ENCODE data around the gene ARHGAP28.

Gene ARHGAP28

GRCh38 chr18:6714010-6714409, 15.5 kb upstream of the ARHGAP28 start:
- TF ChIP-seq PAX5 (IDR thresholded peaks at IDR 0.05; ENCODE audit: insufficient read depth, low read length, severe bottlenecking) (no peak), POLR2A (IDR thresholded peaks at IDR 0.05; ENCODE audit: low read depth, low read length) (no peak), POU2F2 (IDR thresholded peaks at IDR 0.05; ENCODE audit: low read depth, low read length) (no peak), TAF1 (IDR thresholded peaks at IDR 0.05; ENCODE audit: low read depth, low read length) (no peak), POLR2AphosphoS5 (IDR thresholded peaks at IDR 0.05; ENCODE audit: low read depth, low read length) (no peak), SPI1 (IDR thresholded peaks at IDR 0.05; ENCODE audit: low read depth, low read length) (no peak)
- DNase-seq (ENCODE audit: insufficient read length, low spot score) = no peak
- no peak for FAIRE-seq

- DNase-seq (ENCODE audit: insufficient read length, low spot score) (no peak), FAIRE-seq (no peak)
- no peak for TF ChIP-seq POLR2AphosphoS5 (IDR thresholded peaks at IDR 0.05; ENCODE audit: low read depth, low read length)
- no peak for TF ChIP-seq POLR2A (IDR thresholded peaks at IDR 0.05; ENCODE audit: low read depth, low read length)
- no peak for TF ChIP-seq PAX5 (IDR thresholded peaks at IDR 0.05; ENCODE audit: insufficient read depth, low read length, severe bottlenecking)
- TF ChIP-seq POU2F2 (IDR thresholded peaks at IDR 0.05; ENCODE audit: low read depth, low read length) = no peak
- TF ChIP-seq SPI1 (IDR thresholded peaks at IDR 0.05; ENCODE audit: low read depth, low read length) = no peak
Observed at GRCh38 chr18:6718267-6718666, 11.2 kb upstream of the ARHGAP28 start.

- DNase-seq (ENCODE audit: insufficient read length, low spot score) (no peak), FAIRE-seq (no peak)
- no peak for TF ChIP-seq PAX5 (IDR thresholded peaks at IDR 0.05; ENCODE audit: insufficient read depth, low read length, severe bottlenecking)
Observed at GRCh38 chr18:6719098-6719846, 10.2 kb upstream of the ARHGAP28 start.

- DNase-seq (ENCODE audit: insufficient read length, low spot score) (no peak), FAIRE-seq (no peak)
- TF ChIP-seq PAX5 (IDR thresholded peaks at IDR 0.05; ENCODE audit: insufficient read depth, low read length, severe bottlenecking) = no peak
- no peak for TF ChIP-seq SPI1 (IDR thresholded peaks at IDR 0.05; ENCODE audit: low read depth, low read length)
- no peak for TF ChIP-seq POLR2AphosphoS5 (IDR thresholded peaks at IDR 0.05; ENCODE audit: low read depth, low read length)
- no peak for TF ChIP-seq TAF1 (IDR thresholded peaks at IDR 0.05; ENCODE audit: low read depth, low read length)
- no peak for TF ChIP-seq POU2F2 (IDR thresholded peaks at IDR 0.05; ENCODE audit: low read depth, low read length)
- no peak for TF ChIP-seq POLR2A (IDR thresholded peaks at IDR 0.05; ENCODE audit: low read depth, low read length)
Observed at GRCh38 chr18:6719910-6720683, 9.4 kb upstream of the ARHGAP28 start.

DNA sequence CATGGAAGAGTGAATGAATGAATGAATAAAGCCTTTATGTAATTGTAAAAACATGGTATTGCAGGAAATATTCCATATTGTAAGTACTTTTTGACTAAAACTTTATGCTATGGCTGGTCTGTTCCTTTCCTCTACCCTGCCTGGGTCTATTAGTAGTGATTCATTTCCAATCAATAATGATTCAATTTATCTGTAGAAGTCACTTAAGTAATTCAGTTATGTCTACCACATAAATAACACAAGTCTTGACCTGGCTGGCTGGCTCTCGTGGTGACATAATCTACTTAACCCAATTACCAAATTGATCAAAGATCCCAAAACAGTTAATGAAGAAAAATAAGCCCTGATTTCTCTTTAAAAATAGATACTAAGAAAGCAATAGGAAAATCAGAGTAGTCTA, 7.8 kb upstream of the ARHGAP28 start:
- TF ChIP-seq SPI1 (IDR thresholded peaks at IDR 0.05; ENCODE audit: low read depth, low read length) = no peak
- no peak for TF ChIP-seq POLR2AphosphoS5 (IDR thresholded peaks at IDR 0.05; ENCODE audit: low read depth, low read length)
- no peak for TF ChIP-seq PAX5 (IDR thresholded peaks at IDR 0.05; ENCODE audit: insufficient read depth, low read length, severe bottlenecking)
- no peak for TF ChIP-seq POU2F2 (IDR thresholded peaks at IDR 0.05; ENCODE audit: low read depth, low read length)
- no peak for TF ChIP-seq TAF1 (IDR thresholded peaks at IDR 0.05; ENCODE audit: low read depth, low read length)
- TF ChIP-seq POLR2A (IDR thresholded peaks at IDR 0.05; ENCODE audit: low read depth, low read length) = no peak
- DNase-seq (ENCODE audit: insufficient read length, low spot score) = no peak
- no peak for FAIRE-seq

GRCh38 chr18:6722690-6723089, 6.8 kb upstream of the ARHGAP28 start:
- FAIRE-seq = no peak
- no peak for DNase-seq (ENCODE audit: insufficient read length, low spot score)
- TF ChIP-seq SPI1 (IDR thresholded peaks at IDR 0.05; ENCODE audit: low read depth, low read length) (no peak), TAF1 (IDR thresholded peaks at IDR 0.05; ENCODE audit: low read depth, low read length) (no peak), POLR2A (IDR thresholded peaks at IDR 0.05; ENCODE audit: low read depth, low read length) (no peak), POU2F2 (IDR thresholded peaks at IDR 0.05; ENCODE audit: low read depth, low read length) (no peak), PAX5 (IDR thresholded peaks at IDR 0.05; ENCODE audit: insufficient read depth, low read length, severe bottlenecking) (no peak), POLR2AphosphoS5 (IDR thresholded peaks at IDR 0.05; ENCODE audit: low read depth, low read length) (no peak)

DNA sequence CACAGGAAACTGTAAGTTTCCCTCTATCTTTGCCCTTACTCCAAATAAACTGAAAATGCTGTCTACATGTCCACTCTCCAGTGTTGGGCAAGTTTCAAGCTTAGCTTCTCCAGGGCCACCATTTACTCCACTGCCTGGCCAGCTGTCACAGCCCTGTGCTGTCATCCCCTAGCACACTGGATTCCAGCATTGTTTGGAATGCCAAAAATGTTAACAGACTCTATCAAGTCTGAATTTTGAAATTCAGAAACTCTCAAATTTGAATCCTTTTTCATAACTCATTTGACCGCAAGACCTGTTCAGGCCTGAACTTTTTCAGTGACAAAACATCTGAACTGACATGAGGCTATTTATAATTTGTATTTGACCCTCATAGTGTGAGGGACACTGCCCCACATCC, 5.2 kb upstream of the ARHGAP28 start:
- TF ChIP-seq POLR2A (IDR thresholded peaks at IDR 0.05; ENCODE audit: low read depth, low read length) (no peak), PAX5 (IDR thresholded peaks at IDR 0.05; ENCODE audit: insufficient read depth, low read length, severe bottlenecking) (no peak), SPI1 (IDR thresholded peaks at IDR 0.05; ENCODE audit: low read depth, low read length) (no peak), POLR2AphosphoS5 (IDR thresholded peaks at IDR 0.05; ENCODE audit: low read depth, low read length) (no peak), POU2F2 (IDR thresholded peaks at IDR 0.05; ENCODE audit: low read depth, low read length) (no peak), TAF1 (IDR thresholded peaks at IDR 0.05; ENCODE audit: low read depth, low read length) (no peak)
- FAIRE-seq (no peak), DNase-seq (ENCODE audit: insufficient read length, low spot score) (no peak)

DNA sequence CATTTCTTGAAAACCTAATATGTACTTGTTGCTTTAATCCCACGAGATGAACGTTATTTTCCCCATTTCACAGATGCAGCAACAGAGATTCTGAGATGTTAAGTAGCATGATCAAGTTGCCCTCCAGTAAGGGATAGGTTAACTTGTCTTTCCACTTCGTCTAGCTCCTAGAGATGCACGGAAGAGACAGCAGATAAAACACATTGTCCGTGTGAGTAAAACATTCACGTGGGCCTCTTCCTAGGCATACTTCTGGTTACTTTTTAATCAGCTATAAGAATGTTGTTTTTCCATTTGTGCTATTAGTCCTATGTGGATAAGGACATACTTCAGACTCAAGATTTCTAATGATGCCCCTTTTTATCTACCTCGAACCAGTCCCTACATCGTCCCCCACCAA, 1.2 kb upstream of the ARHGAP28 start:
- TF ChIP-seq PAX5 (IDR thresholded peaks at IDR 0.05; ENCODE audit: insufficient read depth, low read length, severe bottlenecking) (no peak), SPI1 (IDR thresholded peaks at IDR 0.05; ENCODE audit: low read depth, low read length) (no peak), TAF1 (IDR thresholded peaks at IDR 0.05; ENCODE audit: low read depth, low read length) (no peak)
- no peak for FAIRE-seq
- DNase-seq (ENCODE audit: insufficient read length, low spot score) = no peak

- DNase-seq (ENCODE audit: insufficient read length, low spot score) (no peak), FAIRE-seq (no peak)
- TF ChIP-seq POU2F2 (IDR thresholded peaks at IDR 0.05; ENCODE audit: low read depth, low read length) (no peak), TAF1 (IDR thresholded peaks at IDR 0.05; ENCODE audit: low read depth, low read length) (no peak), POLR2A (IDR thresholded peaks at IDR 0.05; ENCODE audit: low read depth, low read length) (no peak), POLR2AphosphoS5 (IDR thresholded peaks at IDR 0.05; ENCODE audit: low read depth, low read length) (no peak), SPI1 (IDR thresholded peaks at IDR 0.05; ENCODE audit: low read depth, low read length) (no peak), PAX5 (IDR thresholded peaks at IDR 0.05; ENCODE audit: insufficient read depth, low read length, severe bottlenecking) (no peak)
Observed at GRCh38 chr18:6728809-6729246, 688 bp upstream of the ARHGAP28 start.

Measured in GM12891 (cell line).